Adipose tissue (tissue), 3 donors: Measurements from ENCODE around the gene TAF11L11. TPM values are rescaled to one million over a fixed set of nuclear protein-coding genes. Genes with fewer than 3 reads are reported as not detected.

Experiments used
- polyA plus RNA-seq, 3 donors: library from polyadenylated mRNA; stranded (reverse); fragments of 200-250 nt; gene quantifications; one replicate each; pipeline ENCODE4 v1.2.3, GENCODE V29; 2013
- donor health status: healthy with polysubstance abuse.
- donor health status: Bipolar disorder and iron deficiency.
- donor health status: healthy.

Gene TAF11L11
- polyA plus RNA-seq, 3 donors, result not detected

Other genes with a start within 250 kb of the TAF11L11 start
- not detected for gene TAF11L2, start 106.0 kb upstream of the TAF11L11 start, polyA plus RNA-seq
- gene TAF11L3, start 85.8 kb upstream of the TAF11L11 start, polyA plus RNA-seq, result not detected
- not detected for gene TAF11L4, start 82.4 kb upstream of the TAF11L11 start, polyA plus RNA-seq
- not detected for gene TAF11L5, start 78.9 kb upstream of the TAF11L11 start, polyA plus RNA-seq
- gene TAF11L6, start 75.5 kb upstream of the TAF11L11 start, polyA plus RNA-seq, result not detected
- gene TAF11L7, start 18.4 kb upstream of the TAF11L11 start, polyA plus RNA-seq, result not detected
- not detected for gene TAF11L8, start 13.2 kb upstream of the TAF11L11 start, polyA plus RNA-seq
- gene TAF11L9, start 9.8 kb upstream of the TAF11L11 start, polyA plus RNA-seq, result not detected
- gene TAF11L10, start 6.4 kb upstream of the TAF11L11 start, polyA plus RNA-seq, result not detected
- gene TAF11L12, start 6.2 kb downstream of the TAF11L11 start, polyA plus RNA-seq, result not detected
- not detected for gene TAF11L13, start 27.9 kb downstream of the TAF11L11 start, polyA plus RNA-seq
- not detected for gene TAF11L14, start 30.3 kb downstream of the TAF11L11 start, polyA plus RNA-seq